Germinal center (tissue), 1 donor: ENCODE measurements around the gene RANBP1.
A peak's percentile ranks its signal among the peaks of the same experiment; 100 is the strongest.
"Not testable (repeated sequence)": the region's sequence is repeated elsewhere in the genome, so short reads cannot be mapped to it uniquely, and the experiment has no call there.

Source experiments
- DNase-seq: peaks from one replicate; pipeline ENCODE4 v3.0.0; 2012; ENCODE audit warnings: mixed read lengths, low spot score

Gene RANBP1

DNA sequence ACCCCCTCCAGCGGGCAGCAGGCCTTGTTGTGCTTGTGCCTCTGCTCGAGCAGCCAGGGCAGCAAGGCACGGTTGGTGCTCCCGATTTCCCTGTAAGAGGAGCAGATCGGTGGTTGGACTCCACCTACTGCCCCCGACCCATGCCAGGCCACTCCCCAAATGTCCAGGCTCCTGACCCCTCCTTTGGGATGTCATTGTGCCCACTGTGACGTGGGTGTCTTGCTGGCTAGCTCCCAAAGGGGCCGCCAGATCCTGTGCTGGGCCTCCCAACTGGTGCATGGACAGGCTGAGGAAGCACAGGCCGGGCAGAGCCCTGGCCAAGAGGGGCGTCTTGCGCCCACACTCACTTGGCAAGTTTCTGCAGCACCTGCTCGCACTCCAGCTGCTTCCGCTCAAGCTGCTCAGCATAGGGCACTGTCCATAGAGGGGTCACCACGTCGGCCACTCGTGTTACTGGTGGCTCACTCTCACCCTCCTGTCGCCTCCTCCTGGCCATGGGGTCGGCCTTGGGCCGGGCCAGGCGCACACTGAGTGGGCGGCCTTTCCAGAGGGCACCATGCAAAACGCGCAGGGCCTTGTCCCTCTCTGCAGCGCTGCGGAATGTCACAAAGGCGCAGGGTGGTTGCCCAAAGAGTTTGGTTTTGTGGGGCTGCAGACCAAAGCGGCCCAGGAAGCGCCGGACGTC lies at the start of gene RANBP1:
Gene RANBP1 (plus strand): TSS at position 414 of the 685 bp plus-strand sequence. CDS start 81 bp downstream, at position 495.
- no peak for DNase-seq

DNA sequence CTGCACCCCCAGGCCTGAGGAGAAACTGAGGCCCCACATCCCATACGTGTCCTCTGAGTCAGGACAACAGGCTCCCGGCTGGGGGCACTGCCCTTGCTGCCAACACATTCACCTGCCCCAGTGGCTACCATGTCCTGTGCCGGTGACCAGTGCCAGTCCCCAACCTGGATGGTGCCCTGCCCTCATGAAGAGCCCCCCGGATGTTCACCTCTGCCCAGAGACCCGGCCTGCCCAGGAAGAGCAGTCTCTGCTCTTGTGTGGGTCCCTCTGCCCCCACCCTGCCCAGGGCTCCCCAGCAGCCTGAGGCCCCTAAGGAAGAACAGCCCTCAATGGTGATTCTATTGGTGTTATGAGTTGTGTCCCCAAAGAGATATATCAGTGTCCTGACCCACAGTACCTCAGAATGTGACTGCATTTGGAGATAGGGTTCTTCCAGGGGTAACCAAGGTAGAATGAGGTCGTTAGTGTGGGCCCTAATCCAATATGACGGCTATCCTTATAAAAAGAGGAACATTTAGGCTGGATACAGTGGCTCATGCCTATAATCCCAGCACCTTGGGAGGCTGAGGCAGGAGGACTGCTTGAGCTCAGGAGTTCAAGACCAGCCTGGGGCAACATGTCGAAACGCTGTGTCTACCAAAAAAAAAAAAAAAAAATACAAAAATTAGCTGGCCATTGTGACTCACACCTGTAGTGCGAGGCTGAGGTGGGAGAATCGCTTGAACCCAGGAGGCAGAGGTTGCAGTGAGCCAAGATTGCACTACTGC lies 49.1 kb upstream of the RANBP1 start:
- DNase-seq: no peak

DNA sequence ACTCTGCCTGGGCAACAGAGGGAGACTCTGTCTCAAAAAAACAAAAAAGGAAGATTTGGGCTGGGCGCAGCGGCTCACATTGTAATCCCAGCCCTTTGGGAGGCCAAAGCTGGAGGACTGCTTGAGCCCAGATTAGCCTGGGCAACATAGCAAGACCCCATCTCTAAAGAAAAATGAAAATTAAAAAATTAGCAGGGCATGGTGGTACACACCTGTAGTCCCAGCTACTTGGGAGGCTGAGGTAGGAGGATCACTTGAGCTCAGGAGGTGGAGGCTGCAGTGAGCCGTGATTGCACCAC lies 48.6 kb upstream of the RANBP1 start:
- DNase-seq: not testable (repeated sequence)

DNA sequence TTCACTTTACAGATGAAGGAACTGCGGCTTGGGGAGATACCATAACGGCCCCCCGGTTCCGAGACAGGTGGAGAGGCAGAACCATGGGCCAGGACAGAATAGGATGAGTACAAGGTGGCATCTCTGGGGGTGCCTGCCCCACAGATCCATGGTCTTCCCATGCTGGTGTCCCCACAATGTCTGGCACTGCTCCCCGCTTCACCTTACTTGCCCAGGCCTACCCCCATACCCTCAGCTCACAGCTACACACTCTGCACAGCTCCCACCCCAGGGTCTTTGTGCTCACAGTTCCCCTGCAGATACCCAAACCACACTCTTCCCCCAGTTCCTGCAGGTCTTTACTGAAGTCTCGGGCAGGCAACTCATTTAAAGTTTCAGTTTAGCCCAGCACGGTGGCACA lies 47.3 kb upstream of the RANBP1 start:
- no peak for DNase-seq

DNA sequence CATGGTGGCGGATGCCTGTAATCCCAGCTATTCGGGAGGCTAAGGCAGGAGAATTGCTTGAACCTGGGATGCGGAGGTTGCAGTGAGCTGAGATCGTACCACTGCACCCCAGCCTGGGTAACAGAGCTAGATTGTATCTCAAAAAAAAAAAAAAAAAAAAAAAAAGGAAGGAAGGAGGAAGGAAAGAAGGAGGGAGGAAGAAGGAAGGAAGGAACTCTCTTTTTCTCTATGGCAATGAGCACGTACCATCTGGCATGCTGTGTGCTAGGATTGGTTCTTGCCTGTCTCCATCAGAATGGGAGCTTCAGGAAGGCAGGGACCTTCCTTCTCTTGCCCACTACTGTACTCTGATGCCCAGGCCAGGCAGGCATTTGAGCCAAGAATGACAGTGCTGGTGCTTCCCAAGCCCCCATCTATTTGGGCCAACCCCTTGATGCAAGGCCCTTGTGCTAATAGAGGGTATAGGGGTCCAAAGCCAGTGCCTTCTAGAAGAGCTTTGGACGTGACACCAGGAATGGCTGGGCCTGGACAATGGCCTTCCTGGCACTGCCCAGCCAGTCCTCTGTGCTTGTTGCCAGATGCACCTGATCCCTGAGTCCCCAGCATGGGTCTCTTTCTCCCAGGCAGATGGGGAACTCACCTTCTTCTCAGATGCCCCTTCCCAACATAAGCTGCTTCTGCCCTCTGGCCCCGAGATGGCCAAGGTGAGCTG lies 46.4 kb upstream of the RANBP1 start:
- no peak for DNase-seq

DNA sequence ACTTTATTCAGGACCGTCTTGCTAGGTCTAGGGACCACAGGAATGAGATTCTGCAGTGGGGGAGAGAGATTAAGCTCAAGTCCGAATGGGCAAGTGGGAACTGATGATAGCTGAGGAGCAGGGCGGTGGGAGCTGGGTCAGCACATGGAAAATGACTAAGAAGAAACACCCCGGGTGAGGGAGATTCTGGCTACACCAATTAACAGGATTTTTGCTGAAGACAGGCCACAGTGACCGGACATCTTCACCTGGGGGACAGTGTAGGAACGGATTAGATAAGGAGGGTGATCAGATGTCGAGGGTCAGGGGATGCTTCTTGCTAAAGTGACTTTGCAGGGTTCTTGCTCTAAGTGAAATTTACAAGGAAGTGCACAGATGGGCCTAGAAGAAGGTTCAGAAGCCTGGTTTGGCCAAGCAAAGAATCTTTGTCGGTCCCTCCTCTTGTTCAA lies 44.4 kb upstream of the RANBP1 start:
- DNase-seq: no peak

DNA sequence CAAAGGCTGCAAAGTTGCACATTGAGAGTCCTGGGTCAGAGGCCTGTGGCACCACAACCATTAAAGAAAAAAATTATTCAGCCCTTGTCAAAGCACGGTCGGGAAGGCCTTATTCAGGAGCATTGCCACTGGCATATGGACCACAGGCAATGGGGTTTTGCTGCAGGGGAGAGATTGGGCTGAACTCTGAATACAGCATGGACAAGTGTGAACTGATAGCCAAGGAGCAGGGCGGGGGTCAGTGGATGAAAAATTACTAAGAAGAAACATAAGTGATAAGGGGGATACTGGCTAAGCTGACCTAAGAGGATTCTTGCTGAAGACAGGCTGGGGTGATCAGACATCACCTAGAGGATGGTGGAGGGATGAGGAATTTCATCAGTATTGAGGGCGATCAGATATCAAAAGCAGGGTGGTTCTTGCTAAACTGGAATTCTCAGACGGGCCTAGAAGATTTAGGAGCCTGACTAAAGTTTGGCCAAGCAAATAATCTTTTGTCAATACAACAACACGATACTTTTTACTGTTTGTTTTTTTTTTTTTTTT lies 39.2 kb upstream of the RANBP1 start:
- DNase-seq: no peak

DNA sequence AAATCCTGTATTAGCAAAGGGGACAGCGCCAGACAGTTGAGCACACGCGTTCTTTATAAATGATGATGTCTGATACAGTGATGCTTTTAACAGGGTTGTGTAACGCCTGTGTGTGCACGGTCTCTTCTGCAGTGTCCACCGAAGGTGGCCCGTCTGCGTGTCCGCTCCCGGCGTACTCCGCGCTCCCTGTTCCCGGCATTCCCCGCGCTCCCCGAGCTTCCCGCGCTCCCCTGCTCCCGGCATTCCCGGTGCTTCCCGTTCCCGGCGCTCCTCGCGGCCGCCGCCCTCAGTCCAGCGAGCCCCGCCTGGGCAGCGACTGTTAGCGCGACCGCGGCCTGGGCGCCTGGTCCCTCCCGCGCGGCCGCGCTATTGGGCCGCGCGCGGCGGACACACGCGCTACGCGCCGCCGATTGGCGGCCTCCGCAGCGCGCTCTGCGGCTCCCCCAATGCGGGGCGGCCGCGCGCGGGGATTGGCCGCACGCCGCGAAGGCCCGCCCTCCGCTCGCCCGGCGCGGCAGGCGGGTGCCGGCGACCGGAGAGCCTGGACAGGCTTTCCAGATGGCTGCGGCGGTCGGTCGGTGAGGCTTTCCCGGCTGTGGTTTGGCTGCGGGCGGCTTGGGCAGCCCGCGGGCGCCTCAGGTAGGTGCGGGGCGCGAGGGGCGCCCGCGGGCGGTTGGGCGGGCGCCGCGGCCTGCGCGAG lies 36.0 kb upstream of the RANBP1 start, which contains the start of gene DGCR8:
Gene DGCR8 (plus strand): TSS at position 497 of the 700 bp plus-strand sequence. CDS start 5,723 bp downstream, outside the sequence.
- DNase-seq: peak; percentile 97

DNA sequence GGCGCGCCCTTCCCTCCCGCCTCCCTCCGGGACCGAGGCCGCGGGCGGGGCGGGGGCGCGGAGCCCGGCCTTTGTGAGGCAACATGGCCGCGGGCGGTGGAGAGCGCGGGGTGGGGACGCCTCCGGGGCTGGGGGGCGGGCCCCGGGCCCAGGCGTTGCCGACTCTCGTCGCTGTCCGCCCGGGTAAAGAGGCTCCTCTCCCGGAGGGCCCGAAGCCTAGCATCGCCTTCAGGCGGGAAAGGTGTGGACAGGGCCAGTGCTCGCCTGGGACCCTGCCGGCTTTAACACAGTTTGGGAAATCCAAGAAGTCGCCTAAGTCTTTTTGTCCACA lies 35.5 kb upstream of the RANBP1 start:
- peak; percentile 88 for DNase-seq

DNA sequence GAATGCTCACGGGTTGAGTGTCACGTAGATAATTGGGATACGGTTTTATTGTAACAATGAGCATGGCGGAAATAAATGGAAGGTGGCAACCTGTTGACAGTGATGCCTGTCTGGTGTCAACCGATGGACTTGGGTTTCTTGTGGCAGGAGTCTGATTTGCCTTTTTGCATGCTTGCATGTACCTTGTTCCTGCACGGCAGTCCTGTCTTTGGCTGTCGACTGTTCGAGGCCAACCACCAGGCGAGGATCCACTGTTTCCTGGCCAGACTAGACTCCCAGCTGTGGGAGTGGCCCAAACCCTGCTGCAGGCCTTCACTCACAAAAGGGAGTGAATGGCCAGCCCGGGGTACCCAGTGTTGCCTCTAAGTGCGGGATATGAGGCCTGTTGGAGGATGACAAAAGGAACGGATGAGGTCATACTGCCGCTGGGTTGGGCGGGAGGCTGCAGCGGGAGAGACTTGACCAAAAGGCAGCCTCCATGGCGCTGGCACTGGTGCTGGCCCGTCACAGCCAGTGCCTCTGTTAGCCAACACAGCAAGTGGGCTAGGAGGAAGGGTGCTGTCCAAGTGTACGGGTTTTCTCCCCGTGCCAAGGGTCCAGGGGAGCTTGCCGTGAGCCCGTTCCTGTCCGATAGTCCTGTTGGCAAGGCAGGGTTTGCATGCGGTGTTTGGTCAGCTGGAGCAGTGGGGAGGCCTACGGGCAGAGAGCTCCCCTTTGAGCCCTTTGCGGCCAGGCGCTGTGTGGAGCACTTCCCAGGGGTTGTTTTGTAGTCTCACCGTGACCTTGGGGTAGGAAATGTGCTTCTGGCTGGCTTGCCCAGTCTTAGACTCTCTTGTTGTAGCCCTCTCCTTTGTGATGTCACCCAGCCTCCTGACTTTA lies 34.9 kb upstream of the RANBP1 start:
- DNase-seq: no peak

DNA sequence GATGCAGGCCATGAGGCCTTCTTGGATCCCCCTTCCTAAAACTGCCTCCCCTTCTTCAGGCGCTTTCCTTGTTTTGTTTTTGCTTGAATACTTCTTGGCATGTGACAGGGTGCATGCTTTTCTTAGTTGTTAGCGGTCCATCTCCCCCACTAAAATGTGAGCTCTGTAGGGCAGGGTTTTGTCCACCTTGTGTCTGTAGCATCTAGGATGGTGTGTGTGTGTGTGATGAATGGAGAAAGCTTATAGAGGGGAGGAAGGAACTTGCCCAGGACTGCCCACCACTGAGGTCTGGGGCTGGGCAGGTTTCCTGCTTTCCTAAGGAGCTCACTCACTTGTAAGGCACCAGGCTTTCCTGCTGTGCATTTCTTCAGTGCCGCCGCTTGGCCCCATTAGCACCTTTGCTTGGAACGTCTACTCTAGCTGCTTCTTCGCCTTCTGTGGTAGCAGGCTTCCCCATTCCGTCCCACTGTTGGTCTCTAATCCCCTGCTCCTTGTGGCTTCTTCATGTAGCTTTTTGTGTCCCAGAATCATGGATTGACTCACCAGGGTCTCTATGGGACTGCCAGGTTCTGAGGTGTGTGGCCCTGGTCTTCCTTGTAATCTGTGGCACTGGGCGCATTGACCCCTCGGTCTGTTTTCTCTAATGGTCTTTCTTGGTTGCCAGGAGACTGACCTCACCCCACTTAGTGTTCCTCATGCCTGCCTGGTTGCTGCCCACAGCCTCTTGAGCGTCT lies 32.6 kb upstream of the RANBP1 start:
- no peak for DNase-seq

DNA sequence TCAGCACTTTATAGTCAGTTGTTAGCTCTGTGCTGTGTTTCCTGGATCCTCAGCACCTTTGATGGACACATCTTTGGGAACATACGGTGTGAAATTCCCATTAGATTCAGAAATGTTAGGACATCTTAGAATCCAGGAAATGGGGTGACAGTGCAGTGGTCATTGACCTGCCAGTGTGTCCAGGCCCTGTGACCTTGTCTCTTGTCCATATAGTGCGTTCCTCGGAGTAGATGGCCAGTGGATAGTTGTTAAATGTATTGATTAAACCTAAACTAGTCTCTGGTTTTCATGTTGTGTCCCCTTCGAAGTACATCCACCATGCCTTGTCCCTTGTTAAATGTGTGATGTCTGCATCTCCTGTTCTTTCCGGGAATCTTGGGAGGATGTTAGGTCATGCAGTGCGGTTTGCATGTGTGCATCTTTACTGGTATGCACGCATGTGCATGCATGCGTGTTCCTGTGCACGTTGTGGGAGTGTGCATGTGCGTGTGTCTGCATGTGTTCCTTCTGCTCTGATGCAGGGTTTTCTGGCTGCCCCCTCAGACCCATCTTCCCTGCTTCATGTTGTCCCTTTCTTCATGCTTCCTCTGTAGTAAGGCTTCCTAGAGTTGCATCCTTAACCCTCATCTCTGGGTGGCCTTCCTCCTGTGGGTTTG lies 31.9 kb upstream of the RANBP1 start:
- DNase-seq: no peak

DNA sequence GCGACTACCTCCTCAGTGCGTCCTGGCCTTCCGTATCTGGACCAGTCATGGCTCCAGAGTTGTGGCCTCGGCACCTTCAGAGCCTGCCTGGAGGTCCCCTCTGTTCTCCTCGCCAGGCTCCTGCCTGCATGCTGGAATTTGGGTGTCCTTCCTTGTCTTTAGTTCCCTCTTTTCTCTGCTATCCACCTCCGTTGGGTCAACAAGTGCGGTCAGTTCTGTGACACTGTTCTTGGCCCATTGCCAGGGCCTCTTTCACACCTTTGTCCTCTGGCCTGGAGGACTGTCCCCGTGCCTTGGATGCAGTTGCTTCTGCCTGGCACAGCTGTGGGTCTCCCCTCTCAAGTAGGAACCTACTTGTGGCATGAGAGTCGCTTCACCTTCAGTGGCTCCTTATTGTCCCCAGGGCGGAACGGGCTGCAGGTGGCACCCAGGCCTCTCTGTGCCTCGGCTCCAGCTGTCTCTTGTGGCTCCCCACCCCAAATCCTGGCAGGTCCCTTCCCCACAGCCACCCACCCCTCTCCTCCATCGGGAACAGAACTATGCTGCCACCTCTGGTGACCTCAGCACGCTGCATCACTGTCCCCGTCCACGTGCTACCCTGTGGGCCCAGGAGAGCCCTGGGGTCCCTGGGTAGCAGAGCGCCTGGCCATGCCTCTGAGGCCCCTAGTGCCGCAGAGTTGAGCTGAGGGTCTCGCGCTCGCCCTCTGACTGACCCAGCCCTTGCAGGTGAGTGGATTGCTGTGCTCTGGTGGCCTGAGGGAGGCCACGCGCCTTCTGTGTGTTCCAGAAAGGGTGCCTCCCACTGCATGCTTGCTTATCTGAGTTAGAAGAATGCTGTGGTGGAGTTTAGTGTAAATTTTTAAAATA lies 31.1 kb upstream of the RANBP1 start:
- DNase-seq: no peak

DNA sequence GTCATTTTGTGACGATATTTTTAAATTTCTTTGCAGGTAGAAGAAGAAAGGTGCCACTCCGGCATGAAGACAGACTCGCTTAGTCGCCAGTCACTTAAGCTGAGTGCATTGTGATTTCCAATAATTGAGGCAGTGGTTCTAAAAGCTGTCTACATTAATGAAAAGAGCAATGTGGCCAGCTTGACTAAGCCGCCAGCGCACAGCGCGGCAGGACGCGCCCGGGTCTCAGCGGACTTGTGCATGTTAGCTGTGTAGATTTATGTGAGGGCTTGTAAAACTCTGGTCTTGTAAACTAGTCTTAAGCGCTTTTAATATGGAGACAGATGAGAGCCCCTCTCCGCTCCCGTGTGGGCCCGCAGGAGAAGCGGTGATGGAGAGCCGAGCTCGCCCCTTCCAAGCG lies 30.3 kb upstream of the RANBP1 start:
- DNase-seq: no peak

DNA sequence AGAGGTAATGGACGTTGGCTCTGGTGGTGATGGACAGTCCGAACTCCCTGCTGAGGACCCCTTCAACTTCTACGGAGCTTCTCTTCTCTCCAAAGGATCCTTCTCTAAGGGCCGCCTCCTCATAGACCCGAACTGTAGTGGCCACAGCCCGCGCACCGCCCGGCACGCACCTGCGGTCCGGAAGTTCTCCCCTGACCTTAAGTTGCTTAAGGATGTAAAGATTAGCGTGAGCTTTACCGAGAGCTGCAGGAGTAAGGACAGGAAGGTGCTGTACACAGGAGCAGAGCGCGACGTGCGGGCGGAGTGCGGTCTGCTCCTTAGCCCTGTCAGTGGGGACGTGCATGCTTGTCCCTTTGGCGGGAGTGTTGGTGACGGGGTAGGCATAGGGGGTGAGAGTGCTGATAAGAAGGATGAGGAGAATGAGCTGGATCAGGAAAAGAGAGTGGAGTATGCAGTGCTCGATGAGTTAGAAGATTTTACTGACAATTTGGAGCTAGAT lies 29.8 kb upstream of the RANBP1 start:
- no peak for DNase-seq

DNA sequence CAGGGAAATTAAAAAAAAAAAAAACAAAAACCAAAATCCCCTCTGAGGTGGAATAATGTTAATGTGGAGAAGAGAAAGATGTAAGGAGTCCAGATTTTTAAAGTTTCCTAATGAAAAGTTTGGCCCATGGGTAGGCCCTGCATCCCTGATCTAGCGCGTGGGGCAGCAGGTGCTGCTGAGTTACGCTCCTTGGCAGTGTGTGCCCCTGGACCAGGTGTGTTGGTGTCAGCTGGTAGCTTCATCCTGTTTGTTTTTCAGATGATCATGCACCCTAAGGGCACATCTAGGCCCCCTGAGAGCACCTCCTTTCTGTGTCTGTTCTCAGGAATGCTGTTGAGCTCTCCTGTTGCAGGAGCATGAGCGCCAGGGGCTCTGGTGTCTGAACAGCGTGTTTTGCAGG lies 29.1 kb upstream of the RANBP1 start:
- no peak for DNase-seq

DNA sequence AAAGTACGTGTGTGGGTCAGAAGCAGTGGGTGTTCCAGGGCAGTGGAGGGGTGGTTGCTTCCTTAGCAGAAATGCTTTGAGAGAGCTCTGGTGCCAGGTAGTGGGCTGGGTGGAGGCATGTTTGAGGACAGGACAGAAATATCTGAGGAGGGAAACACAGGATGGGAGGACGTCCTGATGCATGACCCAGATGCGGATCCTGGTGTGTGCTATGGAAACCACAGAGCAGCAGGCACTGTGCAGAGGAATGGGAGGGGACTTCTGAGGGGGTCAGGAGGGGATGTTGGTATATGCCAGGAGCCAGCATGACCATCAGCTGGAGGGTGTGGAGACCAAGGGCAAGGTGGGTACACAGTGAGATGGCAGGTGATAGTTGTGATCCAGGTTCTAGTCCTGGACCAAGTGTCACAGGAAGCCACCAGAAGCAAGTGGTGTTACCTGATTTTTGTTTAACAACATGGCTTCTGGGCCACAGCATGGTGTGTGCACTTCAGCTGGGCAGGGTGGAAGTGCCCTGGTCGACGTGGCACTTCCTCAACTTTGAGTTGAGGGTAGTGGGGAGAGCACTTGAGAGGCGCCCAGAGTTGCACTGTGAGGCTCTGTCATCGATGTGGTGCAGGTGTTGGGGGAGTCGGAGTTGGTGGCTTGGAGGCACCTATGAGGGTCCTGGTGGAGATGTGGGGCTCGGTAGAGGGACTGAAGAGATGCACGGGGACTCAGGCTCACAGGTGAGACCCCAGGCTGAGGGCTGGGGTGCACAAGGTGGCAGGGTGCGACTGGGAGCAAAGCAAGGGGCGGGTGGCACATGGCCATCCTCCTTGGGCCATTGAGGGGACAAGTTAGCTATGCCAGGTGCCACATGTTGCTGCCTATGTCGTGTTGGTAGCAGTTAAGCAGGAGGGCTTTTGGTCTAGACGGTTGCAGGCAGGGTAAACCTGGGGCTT lies 28.3 kb upstream of the RANBP1 start:
- DNase-seq: no peak

DNA sequence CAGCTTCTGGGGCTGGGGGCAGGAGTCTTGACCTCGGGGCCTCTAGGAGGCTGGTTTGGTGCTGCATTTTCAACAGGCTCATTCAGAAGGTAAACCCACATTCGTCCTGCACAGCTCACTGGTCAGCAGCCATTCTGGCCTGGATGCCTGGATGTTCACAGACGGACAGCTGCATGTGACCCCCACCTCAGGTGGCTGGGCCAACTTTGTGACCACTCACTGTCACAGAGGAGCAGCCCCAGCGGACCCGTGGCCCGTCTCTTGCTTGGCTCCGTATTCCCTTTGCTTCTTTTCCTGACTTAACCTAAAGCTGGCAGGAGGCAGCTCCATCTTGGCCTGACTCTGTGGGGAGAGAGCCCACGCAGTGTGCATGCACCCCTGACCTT lies 27.6 kb upstream of the RANBP1 start:
- DNase-seq: no peak
